ENCODE measurements around the gene UBA1. TPM values are rescaled to one million over a fixed set of nuclear protein-coding genes. Genes with fewer than 3 reads are reported as not detected.
A peak's percentile ranks its signal among the peaks of the same experiment; 100 is the strongest.

Gene UBA1
- total and polyA plus RNA-seq, 7 donors, result 72.7 to 126 (median 81.1) TPM

GRCh38 chrX:47209508-47210238 is 16.0 kb downstream of the UBA1 start:
- H3K36me3 ChIP-seq, result peaks cover 44 to 97% (median 76%) of the 10 kb centered on the region in 4 donors
- no peaks in the 10 kb centered on the region for H3K27me3 ChIP-seq
- no peaks in the 10 kb centered on the region for H3K4me1 ChIP-seq
- H3K27ac ChIP-seq, result no peak overlapping the region
- no peak for DNase-seq
- H3K4me3 ChIP-seq, result no peak overlapping the region
- intact Hi-C loops (cut with DNase I), result no loop called here
- WGBS, 2 donors, result 95% methylated on average over 16 of the region's 16 CpGs
- H3K9me3 ChIP-seq, result no peaks in the 10 kb centered on the region
- TF ChIP-seq CTCF (IDR thresholded peaks at IDR 0.05) (no peak), EP300 (IDR thresholded peaks at IDR 0.05) (no peak), POLR2AphosphoS5 (IDR thresholded peaks at IDR 0.05) (no peak), POLR2A (IDR thresholded peaks at IDR 0.05) (no peak)

DNA sequence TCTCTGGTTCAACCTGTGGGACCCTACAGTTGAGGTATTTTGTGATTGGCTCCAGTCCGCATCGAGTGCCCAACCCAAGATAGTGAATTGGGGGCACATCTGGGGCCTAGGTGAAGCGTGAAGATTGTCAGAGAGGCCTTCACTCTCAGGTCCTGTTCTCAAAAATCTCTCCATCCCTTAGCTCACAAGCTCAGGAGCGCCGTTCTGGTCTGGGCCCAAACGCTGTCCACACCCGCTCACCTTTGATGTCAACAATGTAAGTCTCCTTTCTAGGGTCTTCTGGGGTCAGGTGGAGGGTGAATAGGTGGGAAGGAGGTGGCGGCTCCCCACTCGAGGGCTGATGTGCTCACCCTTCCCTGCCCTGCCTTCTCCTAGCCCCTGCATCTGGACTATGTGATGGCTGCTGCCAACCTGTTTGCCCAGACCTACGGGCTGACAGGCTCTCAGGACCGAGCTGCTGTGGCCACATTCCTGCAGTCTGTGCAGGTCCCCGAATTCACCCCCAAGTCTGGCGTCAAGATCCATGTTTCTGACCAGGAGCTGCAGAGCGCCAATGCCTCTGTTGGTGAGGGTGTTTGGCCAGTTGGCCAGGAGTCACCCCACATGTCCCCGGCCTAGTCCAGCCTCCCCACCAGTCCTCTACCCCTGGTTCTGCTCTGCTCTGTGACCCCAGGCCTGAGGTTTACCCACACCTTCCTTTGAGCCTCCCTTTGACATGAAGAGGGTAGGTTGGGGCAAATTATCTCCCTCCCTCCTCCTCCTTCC is 17.2 kb downstream of the UBA1 start:
- Histone ChIP-seq H3K27ac (no peak overlapping the region), H3K4me3 (no peak overlapping the region), H3K9me3 (no peaks in the 10 kb centered on the region), H3K27me3 (no peaks in the 10 kb centered on the region), H3K36me3 (peaks cover 49 to 98% (median 82%) of the 10 kb centered on the region in 4 donors), H3K4me1 (no peaks in the 10 kb centered on the region)
- WGBS, 2 donors, result 92 to 96% methylated on average over 15 of the region's 15 CpGs
- intact Hi-C loops (cut with DNase I), result no loop called here
- TF ChIP-seq POLR2AphosphoS5 (IDR thresholded peaks at IDR 0.05) (no peak), CTCF (IDR thresholded peaks at IDR 0.05) (no peak), EP300 (IDR thresholded peaks at IDR 0.05) (no peak), POLR2A (IDR thresholded peaks at IDR 0.05) (no peak)
- no peak for DNase-seq

GRCh38 chrX:47212381-47213293 is 19.0 kb downstream of the UBA1 start:
- TF ChIP-seq POLR2A (IDR thresholded peaks at IDR 0.05), result no peak
- no peak for TF ChIP-seq CTCF (IDR thresholded peaks at IDR 0.05)
- no peak for TF ChIP-seq EP300 (IDR thresholded peaks at IDR 0.05)
- no peak for TF ChIP-seq POLR2AphosphoS5 (IDR thresholded peaks at IDR 0.05)
- WGBS, 2 donors, result 91 to 95% methylated on average over 12 of the region's 12 CpGs
- Histone ChIP-seq H3K9me3 (no peaks in the 10 kb centered on the region), H3K27ac (no peak overlapping the region), H3K4me3 (no peak overlapping the region), H3K36me3 (peaks cover 44 to 86% (median 70%) of the 10 kb centered on the region in 4 donors), H3K27me3 (no peaks in the 10 kb centered on the region), H3K4me1 (peaks cover 0 to 18% (median 9%) of the 10 kb centered on the region in 4 donors)
- peak; percentile 44 for DNase-seq
- intact Hi-C loops (cut with DNase I), result no loop called here

DNA sequence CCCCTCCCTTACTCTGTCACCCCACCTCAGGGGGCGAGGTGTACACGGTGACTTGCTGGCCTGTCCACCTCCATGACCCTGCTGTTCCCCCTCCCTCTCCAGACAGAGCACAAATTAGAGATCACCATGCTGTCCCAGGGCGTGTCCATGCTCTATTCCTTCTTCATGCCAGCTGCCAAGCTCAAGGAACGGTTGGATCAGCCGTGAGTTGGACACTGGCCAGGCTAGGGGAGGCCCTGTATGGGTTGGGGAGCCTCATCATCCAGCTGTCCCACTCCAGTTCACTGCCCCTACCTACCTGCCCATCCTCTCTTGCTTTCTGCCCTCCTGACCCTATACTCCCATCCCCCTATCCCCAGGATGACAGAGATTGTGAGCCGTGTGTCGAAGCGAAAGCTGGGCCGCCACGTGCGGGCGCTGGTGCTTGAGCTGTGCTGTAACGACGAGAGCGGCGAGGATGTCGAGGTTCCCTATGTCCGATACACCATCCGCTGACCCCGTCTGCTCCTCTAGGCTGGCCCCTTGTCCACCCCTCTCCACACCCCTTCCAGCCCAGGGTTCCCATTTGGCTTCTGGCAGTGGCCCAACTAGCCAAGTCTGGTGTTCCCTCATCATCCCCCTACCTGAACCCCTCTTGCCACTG is 20.9 kb downstream of the UBA1 start:
- intact Hi-C loops (cut with DNase I), result no loop called here
- no peak for DNase-seq
- no peak overlapping the region for H3K4me3 ChIP-seq
- 83 to 89% methylated on average over 20 of the region's 20 CpGs for WGBS, 2 donors
- no peaks in the 10 kb centered on the region for H3K27me3 ChIP-seq
- H3K27ac ChIP-seq, result no peak overlapping the region
- H3K36me3 ChIP-seq, result peaks cover 38 to 69% (median 59%) of the 10 kb centered on the region in 4 donors
- no peaks in the 10 kb centered on the region for H3K9me3 ChIP-seq
- peaks cover 0 to 28% (median 9%) of the 10 kb centered on the region in 4 donors for H3K4me1 ChIP-seq
- no peak for TF ChIP-seq POLR2AphosphoS5 (IDR thresholded peaks at IDR 0.05)
- TF ChIP-seq CTCF (IDR thresholded peaks at IDR 0.05), result no peak
- TF ChIP-seq POLR2A (IDR thresholded peaks at IDR 0.05), result no peak
- no peak for TF ChIP-seq EP300 (IDR thresholded peaks at IDR 0.05)
